22Rv1 (cell line): ENCODE data around the gene FHAD1.

ENCODE experiments used
- H3K27ac ChIP-seq: fragments of 450-650 bp; 2 replicates; pipeline ENCODE4 v1.5.1; 2017
- CTCF ChIP-seq: fragments of 450-650 bp; IDR thresholded peaks from 2 replicates; pipeline ENCODE4 v1.5.1; 2017; ENCODE audit warnings: mild to moderate bottlenecking
- ZFX ChIP-seq: fragments of 450-650 bp; IDR thresholded peaks from 2 replicates; pipeline ENCODE4 v1.6.1; 2017; ENCODE audit warnings: antibody characterized with exemption, borderline replicate concordance

FHAD1 gene

GRCh38 chr1:15362096-15362736, 115.2 kb downstream of the FHAD1 start:
- TF ChIP-seq ZFX = no peak
- TF ChIP-seq CTCF = no peak

GRCh38 chr1:15362737-15363128, 115.7 kb downstream of the FHAD1 start:
- TF ChIP-seq ZFX (no peak), CTCF (no peak)
- H3K27ac ChIP-seq = no peak overlapping the region

More at GRCh38 chr1:15362096-15362736, 115.2 kb downstream of the FHAD1 start:
- H3K27ac ChIP-seq = no peak overlapping the region

GRCh38 chr1:15364740-15365139, 117.7 kb downstream of the FHAD1 start:
- no peak for TF ChIP-seq ZFX
- no peak for TF ChIP-seq CTCF
- H3K27ac ChIP-seq = no peak overlapping the region

- TF ChIP-seq CTCF (no peak), ZFX (no peak)
- no peak overlapping the region for H3K27ac ChIP-seq
Measured at GRCh38 chr1:15368888-15369287, 121.9 kb downstream of the FHAD1 start.

GRCh38 chr1:15370268-15370667, 123.2 kb downstream of the FHAD1 start:
- TF ChIP-seq CTCF = no peak
- TF ChIP-seq ZFX = no peak
- no peak overlapping the region for H3K27ac ChIP-seq

GRCh38 chr1:15370781-15371520, 123.9 kb downstream of the FHAD1 start:
- no peak overlapping the region for H3K27ac ChIP-seq
- TF ChIP-seq CTCF (no peak), ZFX (no peak)
